Hepatocyte (in vitro differentiated cells): ENCODE measurements around the gene TRRAP.

Source experiments
- EZH2 ChIP-seq: fragments of 200-600 bp; sonication (generic); IDR thresholded peaks from 2 replicates; pipeline ENCODE4 v1.6.1; 2016; ENCODE audit warnings: antibody characterized with exemption, mild to moderate bottlenecking, borderline replicate concordance
- EZH2phosphoT487 ChIP-seq: fragments of 200-600 bp; sonication (generic); IDR thresholded peaks from one replicate; pipeline ENCODE4 v1.6.1; 2018; ENCODE audit warnings: antibody characterized with exemption, mild to moderate bottlenecking, low read depth, moderate library complexity; ENCODE audit not compliant: unreplicated experiment, severe bottlenecking
- TF ChIP-seq, protein P1 (sequence below): fragments of 200-600 bp; sonication (generic); IDR thresholded peaks from 2 replicates; pipeline ENCODE4 v1.5.1; 2016; ENCODE audit warnings: antibody characterized with exemption, mild to moderate bottlenecking; ENCODE audit not compliant: poor library complexity

DNA sequence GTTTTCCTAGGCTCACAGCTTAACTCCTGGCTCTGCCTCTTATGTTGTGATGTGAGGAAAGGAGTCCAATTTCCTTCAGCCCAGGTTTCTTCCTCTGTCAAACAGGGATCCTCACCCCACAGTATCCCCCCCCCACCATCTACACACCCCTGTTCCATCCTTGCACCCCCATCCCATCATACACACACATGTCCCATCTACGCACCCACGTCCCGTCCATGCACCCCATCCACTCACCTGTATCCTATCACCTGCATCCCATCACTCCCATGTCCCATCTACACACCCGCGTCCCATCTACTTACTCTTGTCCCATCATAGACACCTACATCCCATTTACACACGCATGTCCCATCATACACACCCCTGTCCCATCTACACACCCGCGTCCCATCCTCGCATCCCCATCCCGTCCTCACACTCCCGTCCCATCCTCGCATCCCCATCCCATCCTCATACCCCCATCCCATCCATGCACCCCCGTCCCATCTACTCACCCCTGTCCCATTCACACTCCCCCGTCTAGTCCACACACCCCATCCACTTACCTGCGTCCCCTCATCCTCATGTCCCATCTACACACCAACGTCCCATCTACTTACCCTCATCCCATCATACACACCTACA lies 117.3 kb downstream of the TRRAP start:
- TF ChIP-seq EZH2 (no peak), EZH2phosphoT487 (no peak)
- TF ChIP-seq, protein P1, sequence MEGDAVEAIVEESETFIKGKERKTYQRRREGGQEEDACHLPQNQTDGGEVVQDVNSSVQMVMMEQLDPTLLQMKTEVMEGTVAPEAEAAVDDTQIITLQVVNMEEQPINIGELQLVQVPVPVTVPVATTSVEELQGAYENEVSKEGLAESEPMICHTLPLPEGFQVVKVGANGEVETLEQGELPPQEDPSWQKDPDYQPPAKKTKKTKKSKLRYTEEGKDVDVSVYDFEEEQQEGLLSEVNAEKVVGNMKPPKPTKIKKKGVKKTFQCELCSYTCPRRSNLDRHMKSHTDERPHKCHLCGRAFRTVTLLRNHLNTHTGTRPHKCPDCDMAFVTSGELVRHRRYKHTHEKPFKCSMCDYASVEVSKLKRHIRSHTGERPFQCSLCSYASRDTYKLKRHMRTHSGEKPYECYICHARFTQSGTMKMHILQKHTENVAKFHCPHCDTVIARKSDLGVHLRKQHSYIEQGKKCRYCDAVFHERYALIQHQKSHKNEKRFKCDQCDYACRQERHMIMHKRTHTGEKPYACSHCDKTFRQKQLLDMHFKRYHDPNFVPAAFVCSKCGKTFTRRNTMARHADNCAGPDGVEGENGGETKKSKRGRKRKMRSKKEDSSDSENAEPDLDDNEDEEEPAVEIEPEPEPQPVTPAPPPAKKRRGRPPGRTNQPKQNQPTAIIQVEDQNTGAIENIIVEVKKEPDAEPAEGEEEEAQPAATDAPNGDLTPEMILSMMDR = no peak
